GM13977 (cell line): ENCODE measurements around the gene JPT1.
"Not testable (repeated sequence)": the region's sequence is repeated elsewhere in the genome, so short reads cannot be mapped to it uniquely, and the experiment has no call there.

Source experiments
- DNase-seq: peaks from one replicate; pipeline ENCODE4 v3.0.0; 2012; ENCODE audit warnings: low spot score
- CTCF ChIP-seq: IDR thresholded peaks from 2 replicates; pipeline ENCODE4 v1.5.1; 2012; ENCODE audit warnings: mild to moderate bottlenecking, control low read depth; ENCODE audit not compliant: insufficient read depth; ENCODE audit errors: extremely low read depth, missing control alignments
- in situ Hi-C: fragments of 300-500 bp; cut with MboI; formaldehyde crosslinking; loops from one replicate; pipeline ENCODE4 v1.12.0; 2022; ENCODE audit warnings: low sequenced_read_pairs, low pct_unique_long_range_greater_than_20kb, mixed read lengths, inconsistent platforms; ENCODE audit not compliant: unreplicated experiment

The JPT1 gene

GRCh38 chr17:75159196-75160031, 5.1 kb upstream of the JPT1 start:
- no peak for DNase-seq
- no peak for TF ChIP-seq CTCF
- in situ Hi-C loops, result no loop called here

GRCh38 chr17:75158480-75158879, 4.2 kb upstream of the JPT1 start:
- in situ Hi-C loops, DNase-seq: not testable (repeated sequence)

- in situ Hi-C loops, result no loop called here
- TF ChIP-seq CTCF, result no peak
- no peak for DNase-seq
Measured at GRCh38 chr17:75155191-75155601, 884 bp upstream of the JPT1 start.

- in situ Hi-C loops, result no loop called here
- no peak for TF ChIP-seq CTCF
- peak; percentile 54 for DNase-seq
Measured at GRCh38 chr17:75153780-75154194, 525 bp downstream of the JPT1 start.

GRCh38 chr17:75152922-75153779, 1.2 kb downstream of the JPT1 start:
- TF ChIP-seq CTCF, result no peak
- in situ Hi-C loops, result no loop called here
- DNase-seq, result peak; percentile 50

- no peak for DNase-seq
- TF ChIP-seq CTCF, result no peak
- in situ Hi-C loops, result no loop called here
Measured at GRCh38 chr17:75152523-75152921, 1.8 kb downstream of the JPT1 start.

GRCh38 chr17:75151930-75152329, 2.4 kb downstream of the JPT1 start:
- DNase-seq, result no peak
- in situ Hi-C loops, result no loop called here
- no peak for TF ChIP-seq CTCF
